Activated CD8-positive, alpha-beta T cell treated with anti-CD3 and anti-CD28 coated beads, Interleukin-2, amount 10 ng/mL, durations not matched to agents 7 days and 5 days (primary cell): ENCODE results near the gene TMOD2. TPM values are rescaled to one million over a fixed set of nuclear protein-coding genes. Genes with fewer than 3 reads are reported as not detected.

ENCODE experiments used
- ATAC-seq: fragments of 150-1000 bp; cut with Tn5 transposase; one replicate; pipeline ENCODE4 v1.10.0; 2021; ENCODE audit warnings: moderate library complexity
- CTCF ChIA-PET: fragments of 350-600 bp; sonication (Branson Sonifier 250); formaldehyde crosslinking; loops from one replicate; lab custom pipeline; 2021; ENCODE audit warnings: antibody characterized with exemption; lab: Charles Lee
- POLR2A ChIA-PET: fragments of 350-600 bp; sonication (Branson Sonifier 250); formaldehyde crosslinking; loops from one replicate; lab custom pipeline; 2021; ENCODE audit warnings: antibody characterized with exemption; lab: Charles Lee
- DNase-seq: peaks from one replicate; pipeline ENCODE4 v3.0.0-alpha.2; 2020
- H3K27ac Mint-ChIP-seq: one replicate; pipeline ENCODE4 v1.8.0; 2021; ENCODE audit warnings: mild to moderate bottlenecking, mixed read lengths
- H3K27me3 Mint-ChIP-seq: one replicate; pipeline ENCODE4 v1.8.0; 2021; ENCODE audit warnings: low read depth, mixed read lengths
- H3K36me3 Mint-ChIP-seq: one replicate; pipeline ENCODE4 v1.8.0; 2021; ENCODE audit warnings: low read depth, mixed read lengths
- H3K4me1 Mint-ChIP-seq: one replicate; pipeline ENCODE4 v1.8.0; 2021; ENCODE audit warnings: low read depth, mixed read lengths
- H3K4me3 Mint-ChIP-seq: one replicate; pipeline ENCODE4 v1.8.0; 2021; ENCODE audit warnings: mild to moderate bottlenecking, mixed read lengths
- H3K9me3 Mint-ChIP-seq: one replicate; pipeline ENCODE4 v1.8.0; 2022; ENCODE audit warnings: mixed read lengths; ENCODE audit not compliant: insufficient read depth
- total RNA-seq, 2 experiments: library from RNA; stranded (reverse); gene quantifications; one replicate each; pipeline ENCODE4 v1.2.3, GENCODE V29; 2021

The TMOD2 gene
- total RNA-seq, 2 experiments from 2014 or later, result 12.0 to 12.5 TPM

DNA sequence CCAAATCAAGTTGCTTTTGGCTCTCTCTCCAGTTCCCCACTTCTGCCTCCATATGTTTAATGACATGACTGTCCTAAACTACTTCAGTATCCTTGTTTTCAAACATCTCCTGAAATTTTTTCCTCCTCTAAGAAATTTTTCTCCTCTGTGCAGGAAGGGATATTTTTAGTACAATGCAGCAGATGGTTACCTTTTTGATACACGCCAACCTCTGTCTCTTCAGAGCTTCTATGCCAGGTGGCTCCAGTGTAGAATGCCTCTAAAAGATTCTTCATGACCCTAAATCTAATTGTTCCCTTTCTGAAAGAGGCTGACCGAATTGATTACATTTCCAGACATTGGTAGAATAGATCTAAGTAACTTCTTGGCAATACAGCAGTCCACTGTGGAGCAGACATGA, 111.7 kb downstream of the TMOD2 start:
- H3K36me3 Mint-ChIP-seq, result peaks cover 58% of the 10 kb centered on the region
- CTCF ChIA-PET, result interaction anchor here (2.7 kb wide), 1 partner anchor 25 kb away, joined by 12 read pairs; no protein-coding TSS in a partner anchor
- H3K4me3 Mint-ChIP-seq, result no peak overlapping the region
- POLR2A ChIA-PET, result no interaction called here
- H3K27ac Mint-ChIP-seq, result peak overlapping the region; percentile 39
- H3K9me3 Mint-ChIP-seq, result no peaks in the 10 kb centered on the region
- no peaks in the 10 kb centered on the region for H3K27me3 Mint-ChIP-seq
- ATAC-seq (no peak), DNase-seq (no peak)
- peaks cover 47% of the 10 kb centered on the region for H3K4me1 Mint-ChIP-seq

DNA sequence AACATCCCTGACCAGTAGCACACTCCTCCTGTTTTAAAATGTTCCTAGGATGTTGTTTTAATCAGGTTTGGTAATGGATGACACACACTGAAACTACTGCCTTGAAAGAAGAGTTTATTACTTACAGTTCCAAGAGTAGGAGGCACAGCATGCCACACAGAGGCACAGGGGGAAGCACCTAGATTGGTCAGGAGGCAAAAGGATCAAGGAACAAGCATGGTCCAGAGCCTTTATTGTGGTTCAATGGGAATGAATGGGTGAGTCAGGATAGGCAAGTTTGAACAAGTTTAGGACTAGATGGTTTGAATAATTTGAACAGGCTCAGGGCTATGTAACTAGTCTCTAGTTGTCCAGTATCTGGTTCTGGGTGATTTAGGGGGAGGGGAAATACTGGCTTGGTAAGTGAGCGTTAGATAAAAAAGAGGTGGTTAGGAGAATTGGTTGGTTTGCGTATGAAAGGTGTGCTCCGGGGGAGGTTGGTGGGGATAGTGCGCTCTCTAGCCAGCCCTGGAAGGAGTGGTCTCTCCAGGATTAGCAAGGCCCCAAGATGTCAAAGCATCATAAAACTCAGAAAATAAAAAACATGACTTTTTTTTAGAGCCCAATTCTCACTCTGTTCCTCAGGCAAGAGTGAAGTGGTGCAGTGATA, 113.1 kb downstream of the TMOD2 start:
- no peaks in the 10 kb centered on the region for H3K9me3 Mint-ChIP-seq
- ATAC-seq, result no peak
- H3K27me3 Mint-ChIP-seq, result no peaks in the 10 kb centered on the region
- POLR2A ChIA-PET, result no interaction called here
- no peak overlapping the region for H3K27ac Mint-ChIP-seq
- H3K4me1 Mint-ChIP-seq, result peaks cover 43% of the 10 kb centered on the region
- no peak for DNase-seq
- no peak overlapping the region for H3K4me3 Mint-ChIP-seq
- CTCF ChIA-PET, result no interaction called here
- H3K36me3 Mint-ChIP-seq, result peaks cover 61% of the 10 kb centered on the region

DNA sequence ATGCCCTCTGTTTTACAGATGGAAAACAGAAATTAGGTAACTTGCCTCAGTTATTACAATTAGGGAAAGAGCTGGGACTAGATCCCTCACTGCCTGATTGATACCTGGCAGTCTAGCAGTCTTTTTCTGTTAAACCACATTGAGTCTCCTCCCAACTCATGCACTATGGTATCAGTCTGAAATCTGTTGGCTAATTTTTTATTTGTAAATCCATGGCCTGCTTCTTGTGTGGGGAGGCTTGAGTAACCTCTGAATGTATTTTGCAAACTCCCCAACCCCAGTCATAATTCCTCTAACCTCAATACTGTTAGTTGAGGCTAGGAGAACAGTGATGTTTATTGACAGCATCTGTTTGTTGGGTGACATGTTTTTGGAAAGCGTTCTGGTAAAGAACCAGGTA, 113.9 kb downstream of the TMOD2 start:
- no peaks in the 10 kb centered on the region for H3K9me3 Mint-ChIP-seq
- POLR2A ChIA-PET, result no interaction called here
- H3K27ac Mint-ChIP-seq, result no peak overlapping the region
- ATAC-seq, result no peak
- CTCF ChIA-PET, result no interaction called here
- H3K4me3 Mint-ChIP-seq, result no peak overlapping the region
- DNase-seq, result no peak
- no peaks in the 10 kb centered on the region for H3K27me3 Mint-ChIP-seq
- H3K36me3 Mint-ChIP-seq, result peaks cover 58% of the 10 kb centered on the region
- peaks cover 39% of the 10 kb centered on the region for H3K4me1 Mint-ChIP-seq

Other genes starting within 250 kb of the TMOD2 start
- 1 to 10 TPM; 6.8 to 9.2 TPM for gene DMXL2, start 128.8 kb upstream of the TMOD2 start, total RNA-seq
- not detected for gene SCG3, start 70.1 kb upstream of the TMOD2 start, total RNA-seq
- 10 to 100 TPM; 20.6 to 21.9 TPM for gene LYSMD2, start 13.9 kb upstream of the TMOD2 start, total RNA-seq
- gene TMOD3, start 78.1 kb downstream of the TMOD2 start, total RNA-seq, result 10 to 100 TPM; 73.8 to 74.1 TPM
- gene LEO1, start 220.2 kb downstream of the TMOD2 start, total RNA-seq, result 10 to 100 TPM; 30.3 to 33.4 TPM